Panc1 (cell line): ENCODE measurements around the gene MTARC2. TPM values are rescaled to one million over a fixed set of nuclear protein-coding genes. Genes with fewer than 3 reads are reported as not detected.

ENCODE experiments used
- ATAC-seq: fragments of 200-7000 bp; cut with Tn5 transposase; 2 replicates; pipeline ENCODE4 v1.9.1; 2020; ENCODE audit warnings: mild to moderate bottlenecking, moderate library complexity
- BruUV-seq: library from RNA; stranded (reverse); fragments of 400-500 nt; replicated peaks from 2 replicates; lab custom pipeline; 2021; lab: Mats Ljungman, UMichigan
- CTCF ChIA-PET: fragments of 300-600 bp; sonication (Branson Sonifier 250); formaldehyde crosslinking; loops from one replicate; lab custom pipeline; 2022; ENCODE audit warnings: antibody characterized with exemption; lab: Charles Lee
- POLR2A ChIA-PET: fragments of 300-600 bp; sonication (Branson Sonifier 250); formaldehyde crosslinking; loops from one replicate; lab custom pipeline; 2022; ENCODE audit warnings: antibody characterized with exemption; lab: Charles Lee
- DNase-seq: peaks from one replicate; pipeline ENCODE4 v3.0.0-alpha.2; 2010; ENCODE audit warnings: low read depth, low spot score
- H3K27ac ChIP-seq: 2 replicates; pipeline ENCODE4 v1.5.1; 2011; ENCODE audit warnings: mild to moderate bottlenecking, low read length, inconsistent platforms
- H3K27me3 ChIP-seq: fragments of 200-500 bp; sonication (Bioruptor generic); 2 replicates; pipeline ENCODE4 v1.6.0; 2014; ENCODE audit warnings: low read length, inconsistent platforms; ENCODE audit not compliant: control insufficient read depth, insufficient read depth
- H3K36me3 ChIP-seq: fragments of 200-500 bp; sonication (Bioruptor generic); 2 replicates; pipeline ENCODE4 v1.5.1; 2014; ENCODE audit warnings: inconsistent platforms, mild to moderate bottlenecking, low read length, moderate library complexity; ENCODE audit not compliant: control insufficient read depth, insufficient read depth
- H3K4me1 ChIP-seq: 2 replicates; pipeline ENCODE4 v1.5.1; 2011; ENCODE audit warnings: inconsistent platforms, mild to moderate bottlenecking, low read length, moderate library complexity; ENCODE audit not compliant: control insufficient read depth, insufficient read depth
- H3K4me3 ChIP-seq, 2 experiments: 2 replicates each; pipeline ENCODE4 v1.5.1; 2011 to 2012; ENCODE audit warnings: low read depth in 2 of 2, low read length in 2 of 2, mild to moderate bottlenecking in 2 of 2, inconsistent platforms in 1 of 2, moderate library complexity in 1 of 2
- H3K9me3 ChIP-seq: fragments of 200-500 bp; sonication (Bioruptor generic); 2 replicates; pipeline ENCODE4 v1.5.1; 2014; ENCODE audit warnings: low read depth, mild to moderate bottlenecking, inconsistent platforms, low read length, moderate library complexity; ENCODE audit not compliant: control insufficient read depth, insufficient read depth
- CTCF ChIP-seq: fragments of 450-650 bp; IDR thresholded peaks from 2 replicates; pipeline ENCODE4 v1.5.1; 2017; ENCODE audit warnings: mild to moderate bottlenecking
- POLR2AphosphoS5 ChIP-seq: IDR thresholded peaks from 2 replicates; pipeline ENCODE4 v1.6.1; 2012; ENCODE audit warnings: mild to moderate bottlenecking, low read depth, low read length, moderate library complexity
- REST ChIP-seq, 2 experiments: IDR thresholded peaks; 2 replicates each; pipeline ENCODE4 v1.6.1; 2011 to 2012; ENCODE audit warnings: low read depth in 2 of 2, control low read depth in 1 of 2, low read length in 1 of 2, mild to moderate bottlenecking in 1 of 2, moderate library complexity in 1 of 2; ENCODE audit not compliant: insufficient read depth in 1 of 2
- SIN3A ChIP-seq: IDR thresholded peaks from 2 replicates; pipeline ENCODE4 v1.6.1; 2012; ENCODE audit warnings: low read depth, mild to moderate bottlenecking, low read length, moderate library complexity, borderline replicate concordance; ENCODE audit not compliant: insufficient read depth
- TCF7L2 ChIP-seq: IDR thresholded peaks from 2 replicates; pipeline ENCODE4 v1.6.1; 2011; ENCODE audit warnings: mild to moderate bottlenecking, low read depth, low read length, inconsistent platforms
- in situ Hi-C: cut with HindIII; loops from 2 replicates; pipeline ENCODE4 v1.10.0; 2016; ENCODE audit warnings: low sequenced_read_pairs, low pct_unique_long_range_greater_than_20kb
- intact Hi-C: fragments of 100-400 bp; cut with micrococcal nuclease; formaldehyde crosslinking; loops from one replicate; pipeline ENCODE4 v1.10.0; 2022; ENCODE audit not compliant: unreplicated experiment
- total RNA-seq: library from RNA; stranded (reverse); gene quantifications from one replicate; pipeline ENCODE4 v1.2.1, GENCODE V29; 2021; ENCODE audit not compliant: unreplicated experiment

Gene MTARC2
- total RNA-seq, 1 experiment from 2014 or later, result 10.1 TPM

GRCh38 chr1:220827445-220828178, 79.5 kb downstream of the MTARC2 start:
- H3K27me3 ChIP-seq, result peaks cover 4% of the 10 kb centered on the region; the same call in 1 of the 2 replicates
- CTCF ChIA-PET, result interaction anchor here (0.5 kb wide), 1 partner anchor 376 kb away, joined by 3 read pairs; no protein-coding TSS in a partner anchor
- no peaks in the 10 kb centered on the region for H3K4me1 ChIP-seq
- H3K4me3 ChIP-seq, result no peak overlapping the region
- no TSS peak for BruUV-seq
- H3K36me3 ChIP-seq, result no peaks in the 10 kb centered on the region
- ATAC-seq (no peak), DNase-seq (no peak)
- TF ChIP-seq TCF7L2, result no peak
- no peak for TF ChIP-seq REST (IDR thresholded peaks at IDR 0.05; ENCODE audit: insufficient read depth in 1 of 2, low read depth in 2 of 2, low read length in 1 of 2)
- TF ChIP-seq POLR2AphosphoS5, result no peak
- TF ChIP-seq CTCF, result no peak
- no peak for TF ChIP-seq SIN3A
- POLR2A ChIA-PET, result no interaction called here
- in situ Hi-C loops (no loop called here), intact Hi-C loops (no loop called here)
- no peaks in the 10 kb centered on the region for H3K9me3 ChIP-seq
- H3K27ac ChIP-seq, result no peak overlapping the region

GRCh38 chr1:220828179-220828490, 80.0 kb downstream of the MTARC2 start:
- POLR2A ChIA-PET, result no interaction called here
- no peak overlapping the region for H3K4me3 ChIP-seq
- DNase-seq (no peak), ATAC-seq (no peak)
- BruUV-seq, result no TSS peak
- TF ChIP-seq CTCF (no peak), SIN3A (no peak), TCF7L2 (no peak), POLR2AphosphoS5 (no peak), REST (IDR thresholded peaks at IDR 0.05; ENCODE audit: insufficient read depth in 1 of 2, low read depth in 2 of 2, low read length in 1 of 2) (no peak)
- intact Hi-C loops (no loop called here), in situ Hi-C loops (no loop called here)
- H3K4me1 ChIP-seq, result no peaks in the 10 kb centered on the region
- CTCF ChIA-PET, result interaction anchor here (0.5 kb wide), 1 partner anchor 376 kb away, joined by 3 read pairs; no protein-coding TSS in a partner anchor
- no peaks in the 10 kb centered on the region for H3K9me3 ChIP-seq
- H3K27ac ChIP-seq, result no peak overlapping the region
- H3K27me3 ChIP-seq, result peaks cover 4% of the 10 kb centered on the region; the same call in 1 of the 2 replicates
- no peaks in the 10 kb centered on the region for H3K36me3 ChIP-seq
